Vagina (tissue), 2 donors: Measurements from ENCODE around the gene PBRM1.

Source experiments
- CTCF ChIP-seq, 3 experiments: fragments of 450-650 bp in 2 of 3; fragments of 200-600 bp in 1 of 3; sonication (generic) in 1 of 3; IDR thresholded peaks; one replicate each; pipeline ENCODE4 v1.5.1; 2017 to 2019; ENCODE audit warnings: antibody characterized with exemption in 3 of 3, mild to moderate bottlenecking in 2 of 3, moderate library complexity in 2 of 3
- POLR2A ChIP-seq, 2 donors: fragments of 450-650 bp; IDR thresholded peaks; one replicate each; pipeline ENCODE4 v1.6.1; 2017; ENCODE audit warnings: antibody characterized with exemption in 2 of 2, mild to moderate bottlenecking in 2 of 2, moderate library complexity in 2 of 2

DNA sequence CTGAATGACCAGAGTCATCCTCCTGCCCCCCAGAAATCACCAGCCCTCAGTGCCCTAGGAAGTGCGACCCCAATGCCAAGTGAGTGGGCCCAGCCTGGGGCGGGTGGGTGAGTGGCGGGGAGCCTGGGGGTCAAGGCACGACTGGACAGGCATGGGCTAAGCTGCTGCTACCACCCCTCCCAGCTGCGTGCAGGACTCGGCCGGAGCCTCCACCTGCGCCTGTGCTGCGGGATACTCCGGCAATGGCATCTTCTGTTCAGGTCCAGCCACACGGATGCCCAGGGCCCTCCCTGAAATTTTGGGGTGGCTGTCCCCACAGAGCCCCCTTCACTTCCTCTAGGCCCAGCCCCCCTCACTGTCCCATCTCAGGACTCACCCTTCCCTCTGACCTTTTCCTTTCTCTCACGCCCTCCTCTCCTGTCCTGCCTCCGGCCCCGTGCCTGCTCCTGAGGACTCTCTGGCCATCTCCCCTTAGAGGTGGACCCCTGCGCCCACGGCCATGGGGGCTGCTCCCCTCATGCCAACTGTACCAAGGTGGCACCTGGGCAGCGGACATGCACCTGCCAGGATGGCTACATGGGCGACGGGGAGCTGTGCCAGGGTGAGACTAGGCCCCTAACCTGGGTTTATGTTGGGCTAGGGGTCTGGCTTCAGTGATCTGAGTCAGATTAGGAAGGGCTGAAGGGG, 169.1 kb downstream of the PBRM1 start:
- TF ChIP-seq CTCF (IDR thresholded peaks at IDR 0.05): no peak
- TF ChIP-seq POLR2A (IDR thresholded peaks at IDR 0.05): no peak
